ENCODE results near the gene ZNF232. TPM values are rescaled to one million over a fixed set of nuclear protein-coding genes. Genes with fewer than 3 reads are reported as not detected.
"Not testable (repeated sequence)": the region's sequence is repeated elsewhere in the genome, so short reads cannot be mapped to it uniquely, and the experiment has no call there.

Gene ZNF232
- total RNA-seq (2012; rRNA removed) = 3.9 and 5.6 TPM in 2 replicates

DNA sequence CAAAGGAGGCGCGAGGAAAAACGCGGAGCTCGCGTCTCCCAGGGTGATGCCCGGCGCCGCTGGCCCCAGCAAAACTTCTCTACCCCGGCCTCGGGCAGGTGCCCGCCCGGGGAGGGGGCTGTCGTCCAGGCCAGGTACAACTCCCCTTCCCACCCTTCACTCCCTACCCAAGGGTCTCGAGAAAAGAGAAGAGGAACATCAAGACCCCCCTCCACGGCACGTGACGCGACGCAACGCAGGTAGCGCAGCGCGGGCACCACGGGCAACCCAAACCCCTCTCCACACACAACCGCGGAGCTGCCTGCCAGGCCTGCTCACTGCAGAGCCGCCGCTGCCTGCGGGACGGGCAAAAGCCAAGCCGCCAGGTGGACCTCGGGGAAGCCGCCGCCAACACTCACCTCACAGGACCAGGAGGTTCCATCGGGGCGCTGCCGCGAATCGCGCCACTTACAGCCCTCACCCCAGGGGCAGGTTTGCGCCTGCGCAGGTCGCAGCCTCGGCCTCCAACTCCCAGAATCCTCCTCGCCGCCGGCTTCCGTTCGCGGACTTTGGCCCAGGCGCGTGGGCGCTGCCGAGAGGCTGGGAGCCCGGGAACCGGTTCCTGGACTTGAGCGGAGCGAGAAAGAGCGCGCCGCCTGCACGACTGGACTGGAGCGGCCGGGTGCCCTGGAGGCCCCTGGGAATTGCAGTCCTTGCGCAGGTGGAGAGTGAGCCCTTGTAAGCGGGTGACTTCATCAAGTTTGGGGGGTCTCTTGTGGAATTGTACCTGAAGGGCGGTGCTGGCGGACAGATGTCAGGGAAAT, at the start of gene ZNF232:
ZNF232 (minus strand) TSS at position 477 of the 803 bp plus-strand sequence; CDS start at position 421, 56 bp downstream.
- peaks cover 14% of the 10 kb centered on the region for H3K27me3 ChIP-seq (ENCODE audit: control insufficient read depth, insufficient read depth, low read length)
- peaks cover 6% of the 10 kb centered on the region for H3K4me1 ChIP-seq (ENCODE audit: control insufficient read depth, insufficient read depth, low read length)
- peak within 1 kb of the TSS; percentile 93 for H3K4me3 ChIP-seq (ENCODE audit: low read length)
- H3K4me2 ChIP-seq (ENCODE audit: low read length) = peak within 1 kb of the TSS; percentile 94
- peak within 1 kb of the TSS; percentile 80 for H3K9ac ChIP-seq (ENCODE audit: low read depth, low read length)
- peaks cover 19% of the 10 kb centered on the region for H3K36me3 ChIP-seq (ENCODE audit: insufficient read depth, low read length)
- peaks cover 3% of the 10 kb centered on the region for H3K9me3 ChIP-seq (replicated peaks; ENCODE audit: low read length)

DNA sequence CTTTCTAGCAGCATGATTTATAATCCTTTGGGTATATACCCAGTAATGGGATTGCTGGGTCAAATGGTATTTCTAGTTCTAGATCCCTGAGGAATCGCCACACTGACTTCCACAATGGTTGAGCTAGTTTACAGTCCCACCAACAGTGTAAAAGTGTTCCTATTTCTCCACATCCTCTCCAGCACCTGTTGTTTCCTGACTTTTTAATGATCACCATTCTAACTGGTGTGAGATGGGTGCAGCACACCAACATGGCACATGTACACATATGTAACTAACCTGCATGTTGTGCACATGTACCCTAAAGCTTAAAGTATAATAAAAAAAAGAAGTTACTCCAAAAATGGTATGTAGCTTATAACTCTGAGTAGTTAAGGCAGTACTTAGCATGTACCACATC, 49.0 kb upstream of the ZNF232 start:
- not testable (repeated sequence) for H3K4me2 ChIP-seq (ENCODE audit: low read length); H3K9ac ChIP-seq (ENCODE audit: low read depth, low read length); H3K9me3 ChIP-seq (replicated peaks; ENCODE audit: low read length); H3K4me1 ChIP-seq (ENCODE audit: control insufficient read depth, insufficient read depth, low read length); H3K36me3 ChIP-seq (ENCODE audit: insufficient read depth, low read length); H3K4me3 ChIP-seq (ENCODE audit: low read length)
- H3K27me3 ChIP-seq (ENCODE audit: control insufficient read depth, insufficient read depth, low read length) = peaks cover 19% of the 10 kb centered on the region

DNA sequence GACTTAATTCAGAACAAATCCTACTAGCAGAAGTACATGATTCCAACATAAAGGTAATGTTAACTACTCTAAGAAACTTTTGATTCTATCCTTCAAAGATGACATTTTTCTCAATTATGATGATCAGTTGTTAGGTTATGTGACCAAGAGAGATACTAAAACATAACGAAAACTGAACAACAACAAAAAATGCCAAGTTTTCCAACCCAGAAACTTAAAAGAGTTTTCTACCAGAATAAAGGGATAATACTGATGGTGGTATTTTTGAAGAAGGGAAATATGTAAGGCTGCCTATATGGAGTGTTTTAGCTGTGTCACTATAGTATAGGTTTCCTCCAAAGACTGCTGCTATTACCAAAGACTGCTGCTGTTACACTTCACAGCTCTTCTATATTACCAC, 34.4 kb upstream of the ZNF232 start:
- H3K27me3 ChIP-seq (ENCODE audit: control insufficient read depth, insufficient read depth, low read length) = peaks cover 15% of the 10 kb centered on the region
- H3K4me1 ChIP-seq (ENCODE audit: control insufficient read depth, insufficient read depth, low read length); H3K4me3 ChIP-seq (ENCODE audit: low read length); H3K4me2 ChIP-seq (ENCODE audit: low read length); H3K9ac ChIP-seq (ENCODE audit: low read depth, low read length); H3K9me3 ChIP-seq (replicated peaks; ENCODE audit: low read length); H3K36me3 ChIP-seq (ENCODE audit: insufficient read depth, low read length): not testable (repeated sequence)

DNA sequence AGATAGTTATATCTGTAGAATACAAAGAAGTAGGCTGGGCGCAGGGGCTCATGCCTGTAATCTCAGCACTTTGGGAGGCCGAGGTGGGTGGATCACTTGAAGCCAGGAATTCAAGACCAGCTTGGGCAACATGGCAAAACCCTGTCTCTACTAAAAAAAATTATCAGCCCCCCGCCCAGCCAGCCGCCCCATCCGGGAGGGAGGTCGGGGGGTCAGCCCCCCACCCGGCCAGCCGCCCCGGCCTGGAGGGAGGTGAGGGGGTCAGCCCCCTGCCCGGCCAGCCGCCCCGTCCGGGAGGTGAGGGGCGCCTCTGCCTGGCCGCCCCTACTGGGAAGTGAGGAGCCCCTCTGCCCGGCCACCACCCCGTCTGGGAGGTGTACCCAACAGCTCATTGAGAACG, 31.2 kb upstream of the ZNF232 start:
- not testable (repeated sequence) for H3K4me1 ChIP-seq (ENCODE audit: control insufficient read depth, insufficient read depth, low read length); H3K4me2 ChIP-seq (ENCODE audit: low read length); H3K9me3 ChIP-seq (replicated peaks; ENCODE audit: low read length); H3K4me3 ChIP-seq (ENCODE audit: low read length); H3K36me3 ChIP-seq (ENCODE audit: insufficient read depth, low read length); H3K9ac ChIP-seq (ENCODE audit: low read depth, low read length)
- peaks cover 12% of the 10 kb centered on the region for H3K27me3 ChIP-seq (ENCODE audit: control insufficient read depth, insufficient read depth, low read length)

DNA sequence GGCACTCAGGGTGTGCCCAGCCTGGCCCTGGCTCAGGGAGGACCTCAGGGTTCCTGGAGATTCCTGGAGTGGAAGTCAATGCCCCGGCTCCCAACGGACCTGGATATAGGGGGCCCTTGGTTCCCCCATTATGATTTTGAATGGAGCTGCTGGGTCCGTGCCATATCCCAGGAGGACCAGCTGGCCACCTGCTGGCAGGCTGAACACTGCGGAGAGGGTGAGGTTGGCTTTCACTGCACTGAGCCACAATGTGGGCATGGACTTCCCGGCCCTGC, 27.7 kb upstream of the ZNF232 start:
- H3K36me3 ChIP-seq (ENCODE audit: insufficient read depth, low read length) = no peaks in the 10 kb centered on the region
- H3K4me1 ChIP-seq (ENCODE audit: control insufficient read depth, insufficient read depth, low read length) = no peaks in the 10 kb centered on the region
- H3K4me2 ChIP-seq (ENCODE audit: low read length) = no peak overlapping the region
- no peaks in the 10 kb centered on the region for H3K27me3 ChIP-seq (ENCODE audit: control insufficient read depth, insufficient read depth, low read length)
- H3K4me3 ChIP-seq (ENCODE audit: low read length) = no peak overlapping the region
- no peaks in the 10 kb centered on the region for H3K9me3 ChIP-seq (replicated peaks; ENCODE audit: low read length)
- H3K9ac ChIP-seq (ENCODE audit: low read depth, low read length) = no peak overlapping the region

DNA sequence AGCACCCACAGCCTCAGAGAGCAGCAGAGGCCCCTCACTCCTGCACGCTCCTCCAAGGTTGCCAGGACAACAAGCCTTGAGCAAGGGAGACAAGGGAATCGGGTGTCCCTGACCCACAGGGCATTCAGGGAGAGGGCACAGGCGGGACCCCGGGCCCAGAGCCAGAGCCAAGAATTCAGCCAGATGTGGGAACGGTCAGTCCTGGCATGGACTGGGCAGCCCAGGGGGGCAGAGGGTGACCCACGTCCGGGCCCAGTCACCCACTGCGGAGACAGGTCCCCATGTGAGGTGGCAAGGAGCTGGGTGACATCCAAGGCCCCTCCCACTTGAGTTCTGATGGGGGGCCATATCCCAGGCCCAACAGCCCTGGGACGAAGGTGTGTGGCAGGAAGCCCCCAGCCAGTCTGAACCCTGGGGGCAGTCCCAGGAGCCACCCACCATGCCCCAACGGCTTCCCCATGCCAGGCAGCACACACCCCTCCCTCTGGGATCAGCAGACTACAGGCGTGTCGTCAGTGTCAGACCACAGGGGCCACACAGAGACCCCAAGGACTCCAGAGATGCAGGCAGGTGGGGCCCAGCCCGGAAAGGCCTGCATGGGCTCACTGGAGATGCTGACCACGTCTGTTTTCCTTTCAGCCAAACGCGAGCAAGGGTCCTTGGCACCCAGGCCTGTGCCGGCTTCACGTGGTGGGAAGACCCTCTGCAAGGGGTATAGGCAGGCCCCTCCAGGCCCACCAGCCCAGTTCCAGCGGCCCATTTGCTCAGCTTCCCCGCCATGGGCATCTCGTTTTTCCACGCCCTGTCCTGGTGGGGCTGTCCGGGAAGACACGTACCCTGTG, 27.2 kb upstream of the ZNF232 start:
- no peaks in the 10 kb centered on the region for H3K4me1 ChIP-seq (ENCODE audit: control insufficient read depth, insufficient read depth, low read length)
- H3K9me3 ChIP-seq (replicated peaks; ENCODE audit: low read length) = no peaks in the 10 kb centered on the region
- no peaks in the 10 kb centered on the region for H3K27me3 ChIP-seq (ENCODE audit: control insufficient read depth, insufficient read depth, low read length)
- no peak overlapping the region for H3K9ac ChIP-seq (ENCODE audit: low read depth, low read length)
- no peak overlapping the region for H3K4me3 ChIP-seq (ENCODE audit: low read length)
- H3K4me2 ChIP-seq (ENCODE audit: low read length) = no peak overlapping the region
- no peaks in the 10 kb centered on the region for H3K36me3 ChIP-seq (ENCODE audit: insufficient read depth, low read length)

DNA sequence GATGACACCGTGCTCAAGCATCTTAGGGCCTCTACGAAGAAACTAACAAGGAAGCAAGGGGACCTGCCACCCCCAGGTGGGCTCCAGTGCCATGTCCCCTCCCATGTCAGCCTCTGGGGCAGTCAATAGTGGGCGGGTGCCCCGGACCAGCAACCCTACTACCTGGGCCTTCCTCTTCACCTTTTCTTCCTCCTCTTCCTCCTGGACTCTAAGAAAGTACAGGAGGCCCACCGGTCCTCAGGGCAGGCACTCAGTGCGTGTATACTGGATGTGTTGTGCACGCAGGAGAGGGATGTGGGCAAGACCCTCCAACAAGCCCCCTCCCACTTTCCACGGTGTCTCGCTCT, 26.5 kb upstream of the ZNF232 start:
- not testable (repeated sequence) for H3K4me2 ChIP-seq (ENCODE audit: low read length); H3K4me3 ChIP-seq (ENCODE audit: low read length); H3K36me3 ChIP-seq (ENCODE audit: insufficient read depth, low read length); H3K9ac ChIP-seq (ENCODE audit: low read depth, low read length); H3K27me3 ChIP-seq (ENCODE audit: control insufficient read depth, insufficient read depth, low read length); H3K4me1 ChIP-seq (ENCODE audit: control insufficient read depth, insufficient read depth, low read length); H3K9me3 ChIP-seq (replicated peaks; ENCODE audit: low read length)

DNA sequence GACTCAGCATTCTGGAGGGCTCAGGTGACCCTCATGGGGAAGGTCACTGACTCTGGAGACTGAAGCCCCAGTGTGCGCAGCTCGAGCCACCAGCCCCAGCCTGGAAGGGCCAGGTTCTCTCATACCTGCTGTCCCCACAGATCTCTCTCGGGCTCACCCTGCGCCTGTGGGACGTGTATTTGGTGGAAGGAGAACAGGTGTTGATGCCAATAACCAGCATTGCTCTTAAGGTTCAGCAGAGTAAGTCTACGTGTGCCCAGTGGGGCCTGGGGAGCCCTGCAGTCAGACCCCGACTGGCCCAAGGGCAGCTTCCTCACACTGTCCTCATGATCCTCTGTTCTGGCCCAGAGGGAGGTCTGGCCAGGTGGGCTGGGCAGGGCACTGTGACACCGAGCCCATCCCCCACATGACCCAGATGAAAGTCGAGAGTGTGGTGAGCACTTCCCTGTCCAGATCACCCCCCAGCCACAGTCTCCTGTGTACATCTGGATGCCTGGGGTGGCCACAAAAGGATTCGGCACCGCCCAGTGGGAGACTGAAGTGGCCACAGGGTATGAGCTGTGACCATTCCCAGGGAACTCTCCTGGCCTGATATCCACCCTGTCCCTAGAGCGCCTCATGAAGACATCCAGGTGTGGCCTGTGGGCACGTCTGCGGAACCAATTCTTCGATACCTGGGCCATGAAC, 26.0 kb upstream of the ZNF232 start:
- not testable (repeated sequence) for H3K9ac ChIP-seq (ENCODE audit: low read depth, low read length); H3K4me3 ChIP-seq (ENCODE audit: low read length); H3K27me3 ChIP-seq (ENCODE audit: control insufficient read depth, insufficient read depth, low read length); H3K4me1 ChIP-seq (ENCODE audit: control insufficient read depth, insufficient read depth, low read length); H3K36me3 ChIP-seq (ENCODE audit: insufficient read depth, low read length); H3K4me2 ChIP-seq (ENCODE audit: low read length); H3K9me3 ChIP-seq (replicated peaks; ENCODE audit: low read length)

DNA sequence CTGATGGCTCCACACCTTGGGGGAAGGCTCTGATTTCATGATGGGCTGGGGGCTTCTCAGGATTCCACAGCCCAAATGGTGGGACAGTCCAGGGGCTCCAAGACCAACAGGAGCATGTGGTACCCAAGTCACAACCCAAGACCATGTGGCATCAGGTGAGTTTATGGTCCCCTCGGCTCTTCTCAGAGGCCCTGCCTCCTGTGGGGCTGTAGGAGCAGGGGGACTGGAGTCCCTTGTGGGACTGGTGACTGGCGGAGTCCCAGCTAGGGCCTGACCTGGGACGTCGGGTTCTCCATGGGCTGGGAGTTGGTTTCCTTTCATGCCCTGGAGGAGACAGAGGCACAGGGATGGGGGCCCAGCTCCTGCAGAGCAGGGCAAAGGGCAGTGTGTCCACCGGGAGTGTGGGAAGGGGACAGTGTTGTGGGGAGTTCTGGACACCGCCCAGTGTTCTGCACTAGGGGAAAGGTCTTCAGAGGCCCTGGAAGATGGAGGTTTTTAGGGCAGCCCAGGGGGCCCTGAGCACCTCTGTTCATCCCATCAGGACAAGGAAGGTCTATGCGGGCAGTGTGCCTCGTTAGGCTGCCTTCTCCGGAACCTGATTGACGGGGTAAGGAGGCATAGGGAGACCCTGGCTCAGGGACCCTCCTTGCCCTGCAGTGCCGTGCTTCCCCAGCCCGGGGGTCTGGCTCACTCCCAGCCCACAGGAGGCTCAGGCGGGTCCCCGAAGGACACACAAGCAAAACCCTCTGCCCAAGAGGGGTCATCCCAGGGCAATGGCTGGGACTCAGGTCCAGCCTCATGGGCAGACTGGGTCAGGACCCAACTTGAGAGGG, 25.1 kb upstream of the ZNF232 start:
- not testable (repeated sequence) for H3K4me1 ChIP-seq (ENCODE audit: control insufficient read depth, insufficient read depth, low read length); H3K4me3 ChIP-seq (ENCODE audit: low read length); H3K27me3 ChIP-seq (ENCODE audit: control insufficient read depth, insufficient read depth, low read length); H3K36me3 ChIP-seq (ENCODE audit: insufficient read depth, low read length); H3K4me2 ChIP-seq (ENCODE audit: low read length); H3K9ac ChIP-seq (ENCODE audit: low read depth, low read length); H3K9me3 ChIP-seq (replicated peaks; ENCODE audit: low read length)

DNA sequence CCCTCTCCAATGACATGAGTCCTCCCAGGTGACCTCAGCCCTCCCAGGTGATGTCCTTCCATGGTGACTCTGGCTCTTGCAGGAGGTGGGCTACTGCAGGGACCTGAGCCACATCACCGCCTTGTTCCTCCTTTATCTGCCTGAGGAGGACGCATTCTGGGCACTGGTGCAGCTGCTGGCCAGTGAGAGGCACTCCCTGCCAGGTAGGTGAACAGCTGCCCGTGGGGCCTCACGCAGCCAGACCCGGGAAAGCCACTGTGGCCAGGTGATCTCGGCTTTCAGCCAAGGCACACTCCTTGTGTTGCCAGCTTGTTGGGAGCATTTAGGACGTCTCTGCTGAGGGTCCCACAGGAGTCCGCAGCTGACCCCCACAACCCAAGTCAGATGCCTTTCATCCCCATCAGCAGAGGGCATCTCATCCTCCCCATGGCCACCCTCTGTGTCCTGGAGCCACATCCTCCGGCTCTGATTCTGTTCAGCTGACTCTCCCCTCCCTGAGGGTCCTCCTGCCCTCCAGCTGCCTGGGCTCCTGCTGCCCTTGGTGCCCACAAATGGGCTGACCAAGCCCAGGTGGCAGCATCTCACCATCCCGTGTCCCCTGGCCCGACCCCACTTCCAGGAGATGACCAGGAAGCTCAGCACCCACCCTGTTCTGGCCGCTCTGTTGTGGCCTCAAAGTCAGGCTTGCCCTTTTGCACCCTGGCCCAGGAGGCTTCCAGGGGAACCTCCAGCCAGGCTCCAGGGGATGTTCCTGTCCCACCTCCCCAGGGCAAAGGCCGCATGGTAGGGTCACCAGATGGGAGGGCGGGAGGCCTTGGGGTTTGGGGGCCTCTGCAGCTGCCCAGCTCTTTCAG, 24.3 kb upstream of the ZNF232 start:
- H3K4me3 ChIP-seq (ENCODE audit: low read length) = no peak overlapping the region
- H3K36me3 ChIP-seq (ENCODE audit: insufficient read depth, low read length) = no peaks in the 10 kb centered on the region
- H3K27me3 ChIP-seq (ENCODE audit: control insufficient read depth, insufficient read depth, low read length) = no peaks in the 10 kb centered on the region
- H3K9ac ChIP-seq (ENCODE audit: low read depth, low read length) = no peak overlapping the region
- H3K9me3 ChIP-seq (replicated peaks; ENCODE audit: low read length) = no peaks in the 10 kb centered on the region
- no peaks in the 10 kb centered on the region for H3K4me1 ChIP-seq (ENCODE audit: control insufficient read depth, insufficient read depth, low read length)
- H3K4me2 ChIP-seq (ENCODE audit: low read length) = no peak overlapping the region

Data from skeletal muscle satellite cell (primary cell).